GM10248 (cell line): Measurements from ENCODE around the gene SCFD2.

Experiments
- CTCF ChIA-PET: fragments of 300-600 bp; sonication (Branson Sonifier 250); formaldehyde crosslinking; extraction: SDS; loops from one replicate; lab custom pipeline; 2021; ENCODE audit warnings: antibody characterized with exemption; lab: Yijun Ruan, JAX
- POLR2A ChIA-PET: fragments of 350-650 bp; sonication (Branson Sonifier 250); formaldehyde crosslinking; extraction: SDS; loops from one replicate; lab custom pipeline; 2020; ENCODE audit warnings: antibody characterized with exemption; lab: Yijun Ruan, JAX
- DNase-seq: peaks from one replicate; pipeline ENCODE4 v3.0.0; 2012; ENCODE audit errors: extremely low spot score
- CTCF ChIP-seq: IDR thresholded peaks from 2 replicates; pipeline ENCODE4 v1.5.1; 2012; ENCODE audit warnings: mild to moderate bottlenecking, low read depth; ENCODE audit errors: extremely low read depth, missing control alignments, control extremely low read depth

SCFD2 gene

GRCh38 chr4:52879471-52879870 lies 486.4 kb downstream of the SCFD2 start:
- POLR2A ChIA-PET: no interaction called here
- no peak for TF ChIP-seq CTCF
- CTCF ChIA-PET: no interaction called here
- no peak for DNase-seq

GRCh38 chr4:52877694-52878093 lies 488.2 kb downstream of the SCFD2 start:
- no peak for DNase-seq
- no peak for TF ChIP-seq CTCF
- ChIA-PET POLR2A (no interaction called here), CTCF (no interaction called here)

DNA sequence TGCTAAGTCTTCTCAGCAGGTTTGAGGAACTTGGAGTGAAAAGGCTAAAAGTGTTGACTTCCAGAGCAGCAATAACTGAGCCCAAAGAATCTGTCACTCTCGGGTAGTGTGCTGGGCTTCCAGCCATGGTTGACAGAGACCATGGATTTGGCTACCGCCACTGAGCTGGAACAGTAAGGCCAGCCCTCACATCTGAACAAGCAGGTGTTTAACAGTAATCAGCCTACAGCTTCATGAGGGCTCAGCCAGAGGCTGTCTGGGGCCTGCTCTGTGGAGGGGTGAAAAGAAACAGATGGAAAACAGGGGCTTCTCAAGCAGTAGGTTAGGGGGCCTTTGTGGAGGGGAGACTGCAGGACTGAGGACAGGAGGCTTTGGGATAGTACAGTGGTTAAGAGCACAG lies 488.8 kb downstream of the SCFD2 start:
- ChIA-PET POLR2A (no interaction called here), CTCF (no interaction called here)
- no peak for DNase-seq
- TF ChIP-seq CTCF: no peak

DNA sequence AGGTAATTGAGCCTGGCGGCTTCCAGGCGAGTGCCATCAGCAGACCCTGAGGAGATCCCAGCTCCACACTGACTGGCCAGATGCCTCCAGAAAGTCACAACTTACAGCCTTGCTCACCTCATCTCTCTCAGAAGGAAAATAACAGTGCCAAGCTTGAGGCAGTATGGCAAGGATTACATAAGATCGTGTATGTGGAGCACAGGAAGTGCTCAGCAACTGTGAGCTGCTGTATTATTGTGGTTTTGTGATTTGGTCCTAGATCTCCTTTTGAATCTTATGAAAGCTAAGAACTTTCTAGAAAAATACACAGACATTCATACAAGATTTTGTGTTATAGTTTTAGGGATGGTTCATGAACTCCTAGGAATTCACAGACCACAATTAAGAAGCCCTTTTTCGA lies 489.8 kb downstream of the SCFD2 start:
- no peak for DNase-seq
- TF ChIP-seq CTCF: no peak
- ChIA-PET CTCF (interaction anchor here (0.8 to 0.9 kb wide), 2 partner anchors 13 to 36 kb away, joined by 3 read pairs; no protein-coding TSS in a partner anchor), POLR2A (no interaction called here)

- TF ChIP-seq CTCF: no peak
- DNase-seq: no peak
- ChIA-PET CTCF (no interaction called here), POLR2A (no interaction called here)
Observed at GRCh38 chr4:52874948-52875347, 490.9 kb downstream of the SCFD2 start.

DNA sequence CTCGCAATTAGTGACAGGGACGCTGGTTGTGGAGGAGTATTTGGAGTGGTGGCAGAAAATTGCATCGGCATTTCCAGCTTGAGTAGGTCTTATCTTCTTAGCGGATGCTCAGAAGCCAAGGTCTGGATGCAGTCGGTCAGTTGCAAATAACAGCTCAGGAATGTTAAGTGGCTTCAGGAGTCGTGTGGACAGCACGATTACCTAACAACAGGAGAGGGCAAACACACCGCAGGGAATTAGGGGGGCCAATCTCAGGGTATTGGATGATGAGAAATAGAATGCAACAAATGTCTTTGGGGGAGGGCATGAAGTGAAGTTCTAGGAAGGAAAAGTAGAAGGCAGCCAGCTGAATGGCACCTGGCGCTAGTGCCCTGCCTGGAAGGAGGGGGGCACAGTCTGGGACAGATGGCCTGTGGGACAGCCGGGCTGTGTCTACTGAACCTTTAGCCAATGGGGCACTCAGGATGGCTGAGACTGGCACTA lies 492.0 kb downstream of the SCFD2 start:
- POLR2A ChIA-PET: no interaction called here
- TF ChIP-seq CTCF: no peak
- no peak for DNase-seq
- CTCF ChIA-PET: no interaction called here

- TF ChIP-seq CTCF: no peak
- DNase-seq: no peak
- POLR2A ChIA-PET: no interaction called here
- CTCF ChIA-PET: no interaction called here
Observed at GRCh38 chr4:52873191-52873590, 492.7 kb downstream of the SCFD2 start.
